GM19193 (cell line): Measurements from ENCODE around the gene RFESD.

Experiments
- POLR2A ChIP-seq: IDR thresholded peaks from 4 replicates; pipeline ENCODE4 v1.6.1; 2011; ENCODE audit not compliant: insufficient read depth, insufficient read length; ENCODE audit errors: extremely low read depth

The RFESD gene

DNA sequence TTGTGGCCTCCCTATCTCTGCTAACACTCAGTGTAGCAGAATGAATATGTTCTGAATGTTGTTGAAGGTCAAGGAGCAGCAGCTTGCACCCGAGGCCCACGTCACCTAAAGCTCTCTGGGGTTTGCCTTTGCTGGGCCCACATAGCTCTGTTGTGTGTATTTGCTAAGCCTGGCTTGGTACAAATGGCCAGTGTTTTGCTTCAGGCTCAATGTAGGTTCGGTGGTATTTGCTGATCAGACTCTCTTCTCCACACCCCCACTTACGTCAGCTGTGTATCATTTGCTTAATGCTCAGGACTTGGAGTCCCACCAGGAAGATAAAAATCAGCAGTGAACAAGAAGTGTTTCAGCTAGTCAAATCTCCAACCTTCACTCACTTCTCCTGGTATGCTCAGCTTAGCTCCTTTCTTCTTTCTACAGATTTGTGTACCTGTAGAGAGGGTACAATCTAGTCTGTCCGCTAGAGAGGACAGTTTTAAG is 4.8 kb upstream of the RFESD start:
- TF ChIP-seq POLR2A, result no peak

DNA sequence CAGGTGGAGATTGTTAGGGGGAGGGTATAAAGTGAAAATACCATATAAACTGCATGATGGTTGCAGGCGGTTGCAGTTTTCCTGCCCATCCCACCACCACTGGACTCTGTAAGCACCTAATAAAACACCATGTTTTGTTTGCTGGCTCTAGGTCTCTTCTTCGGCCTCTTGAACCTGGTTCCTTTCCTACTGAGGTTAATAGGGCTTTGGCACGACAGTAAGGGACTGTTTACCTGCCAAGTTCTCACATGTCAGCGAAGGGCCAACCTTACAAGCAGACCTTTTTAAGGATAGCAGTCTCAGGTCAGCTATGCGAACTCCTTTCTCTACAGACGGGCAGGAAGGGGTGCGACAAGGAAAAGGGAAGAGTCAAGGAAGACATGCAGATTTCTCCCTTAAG is 3.4 kb upstream of the RFESD start:
- no peak for TF ChIP-seq POLR2A

DNA sequence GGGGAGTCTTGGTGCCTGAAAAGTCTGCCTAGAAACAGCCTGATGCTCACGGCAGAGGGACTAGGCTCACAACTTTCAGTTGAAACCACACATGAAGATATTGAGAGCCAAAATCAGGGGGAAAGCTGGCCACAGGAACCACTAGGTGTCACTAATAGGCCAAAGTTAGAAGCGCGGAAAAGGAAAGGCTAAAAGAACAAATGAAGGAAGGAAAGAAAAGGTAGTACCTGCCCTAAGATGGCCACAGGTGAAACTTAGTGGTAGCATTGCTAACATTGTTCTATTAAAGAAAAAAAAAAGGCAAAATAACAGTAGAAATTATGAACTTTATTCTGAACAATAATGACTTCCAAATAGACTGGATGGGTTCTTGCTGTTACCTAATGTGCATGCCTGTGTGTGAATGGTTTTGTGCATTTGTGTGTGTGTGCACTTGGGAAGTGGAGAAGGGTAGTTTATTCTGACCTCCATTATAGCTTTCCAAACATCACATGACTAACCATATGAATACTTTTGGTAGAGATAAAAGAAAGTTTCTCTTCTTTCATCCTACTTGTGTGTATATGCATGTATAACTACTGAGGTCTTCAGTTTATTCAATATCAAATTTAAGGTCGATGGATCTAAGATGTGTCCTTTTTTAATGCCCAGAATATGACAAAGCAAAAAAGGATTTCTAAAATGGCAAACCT is 2.1 kb upstream of the RFESD start:
- no peak for TF ChIP-seq POLR2A

DNA sequence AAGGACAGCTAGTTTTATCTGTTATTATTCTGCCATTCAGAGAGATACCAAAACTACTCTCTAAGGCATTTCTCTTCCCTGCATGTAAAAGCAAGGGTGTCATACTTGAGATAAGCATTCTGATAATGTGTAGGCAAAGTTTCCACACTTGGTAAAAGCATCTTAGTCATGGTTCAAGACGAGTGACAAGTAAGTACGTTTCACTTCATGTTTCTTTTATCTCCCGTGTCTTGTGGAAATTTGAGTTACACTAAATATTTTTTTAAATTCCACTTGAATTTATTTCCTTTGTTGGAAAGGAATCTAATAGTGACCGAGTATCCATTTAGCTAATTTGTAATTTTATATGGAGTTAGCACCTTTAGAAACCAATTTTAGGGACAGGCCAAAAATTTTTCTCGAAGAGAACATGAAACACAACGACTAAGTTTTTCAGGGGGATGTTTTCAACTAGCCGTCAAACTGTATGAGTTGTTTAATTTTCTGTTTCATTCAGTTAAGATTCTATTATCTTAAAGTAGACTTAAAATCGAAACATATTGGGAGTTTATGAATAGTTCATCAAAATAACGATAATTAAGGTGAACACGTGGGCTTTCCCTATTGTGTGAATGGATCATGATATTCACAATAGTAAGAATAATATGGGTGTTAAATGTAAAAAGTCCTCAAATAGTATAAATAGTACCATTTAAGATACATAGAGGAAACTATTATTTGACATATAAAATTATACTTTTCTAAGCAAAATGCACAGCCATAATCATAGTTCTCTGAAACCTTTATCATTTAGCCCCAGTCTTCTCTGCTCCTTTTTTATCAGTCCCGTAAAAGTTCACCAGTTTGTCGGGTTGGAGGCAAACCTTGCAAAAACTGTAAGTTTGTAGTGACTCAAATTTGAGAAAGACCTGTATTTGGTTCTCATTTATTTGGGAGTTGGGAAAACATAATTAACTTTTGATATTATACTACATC is 1.6 kb downstream of the RFESD start:
- no peak for TF ChIP-seq POLR2A

DNA sequence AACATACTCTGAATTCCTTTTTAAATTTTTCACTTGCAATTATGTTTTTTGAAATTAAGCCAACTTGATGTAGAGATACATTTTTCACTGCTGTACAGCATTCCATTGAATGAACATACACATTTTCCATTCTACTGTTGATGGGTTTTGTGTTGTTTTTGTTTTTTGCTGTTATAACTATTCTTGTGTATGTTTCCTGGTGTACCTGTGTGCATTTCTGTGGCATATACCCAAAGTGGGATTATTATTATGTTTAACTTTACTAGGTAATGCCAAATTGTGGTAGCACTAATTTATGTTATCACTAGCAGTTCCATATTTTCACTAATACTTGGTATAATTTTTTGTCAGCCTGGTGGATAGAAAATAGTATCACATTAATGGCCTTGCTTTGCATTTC is 2.7 kb downstream of the RFESD start:
- TF ChIP-seq POLR2A, result no peak

DNA sequence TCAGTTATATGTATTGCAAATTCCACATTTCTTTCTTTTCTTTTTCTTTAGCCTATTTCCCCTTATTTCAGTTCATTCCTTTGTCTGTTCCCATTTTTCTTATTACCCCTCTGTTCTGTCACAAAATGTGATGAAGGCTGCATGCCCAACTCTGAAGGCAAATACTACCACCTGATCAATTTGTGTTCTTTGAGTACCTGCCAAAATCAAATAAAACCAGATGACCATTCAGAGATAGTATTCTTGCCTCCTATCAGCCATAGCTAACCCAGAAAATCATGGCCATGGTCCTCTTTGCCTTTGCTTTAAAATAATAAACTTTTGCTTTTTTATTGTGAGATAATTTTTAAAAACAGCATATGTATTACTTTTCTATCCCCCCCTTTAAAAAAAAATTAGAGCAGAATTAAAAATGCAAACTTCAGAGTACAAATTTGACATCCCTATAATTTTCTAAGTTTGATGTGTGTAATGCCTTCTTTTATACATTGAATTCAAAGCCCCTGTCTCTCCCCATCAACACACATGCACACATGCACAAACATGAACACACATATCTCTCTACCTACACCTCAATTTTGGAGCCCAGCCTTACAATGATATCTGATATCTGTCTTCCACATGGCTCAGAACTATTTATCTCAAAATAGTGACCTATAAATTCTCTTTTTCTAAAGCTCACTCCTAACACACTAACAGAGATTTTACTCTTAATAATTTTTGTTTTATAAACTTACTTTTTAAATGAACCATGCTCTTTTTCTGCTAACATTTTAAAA is 3.5 kb downstream of the RFESD start:
- TF ChIP-seq POLR2A, result no peak

DNA sequence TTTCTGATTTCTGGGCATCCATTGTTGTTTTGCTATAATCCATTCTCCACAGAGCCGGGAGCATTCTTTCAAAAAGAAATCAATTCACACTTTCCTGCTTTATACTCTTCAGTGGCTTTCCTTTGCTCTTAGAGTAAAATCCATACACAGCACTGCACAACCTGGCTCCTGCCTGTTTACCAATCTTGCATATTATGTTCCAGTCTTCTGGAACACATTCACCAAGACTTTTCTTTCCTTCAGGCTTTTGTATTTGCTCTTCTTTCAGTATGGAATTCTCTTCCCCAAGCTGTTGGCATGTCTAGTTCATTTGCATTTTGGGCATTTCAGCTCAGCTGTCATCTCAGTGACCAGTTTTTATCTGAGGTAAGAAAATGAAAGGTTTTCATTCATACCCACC is 6.3 kb downstream of the RFESD start:
- no peak for TF ChIP-seq POLR2A

DNA sequence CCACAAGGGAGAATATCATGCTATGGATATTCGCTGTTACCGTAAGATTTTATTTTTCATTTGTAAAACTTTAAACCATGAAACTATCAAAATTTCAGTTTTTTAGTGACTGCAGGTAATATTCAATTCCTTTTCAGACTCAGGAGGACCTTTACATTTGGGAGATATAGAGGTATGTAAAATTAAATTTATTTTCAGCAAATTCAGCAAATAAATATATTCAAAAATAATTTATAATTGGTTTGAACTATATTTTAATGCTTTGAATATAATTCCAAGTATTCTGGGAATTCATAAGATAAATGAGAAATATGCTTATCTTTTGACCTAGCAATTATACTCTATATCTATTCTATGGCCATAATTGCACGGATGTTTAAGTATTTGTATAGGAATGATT is 7.6 kb downstream of the RFESD start:
- no peak for TF ChIP-seq POLR2A

DNA sequence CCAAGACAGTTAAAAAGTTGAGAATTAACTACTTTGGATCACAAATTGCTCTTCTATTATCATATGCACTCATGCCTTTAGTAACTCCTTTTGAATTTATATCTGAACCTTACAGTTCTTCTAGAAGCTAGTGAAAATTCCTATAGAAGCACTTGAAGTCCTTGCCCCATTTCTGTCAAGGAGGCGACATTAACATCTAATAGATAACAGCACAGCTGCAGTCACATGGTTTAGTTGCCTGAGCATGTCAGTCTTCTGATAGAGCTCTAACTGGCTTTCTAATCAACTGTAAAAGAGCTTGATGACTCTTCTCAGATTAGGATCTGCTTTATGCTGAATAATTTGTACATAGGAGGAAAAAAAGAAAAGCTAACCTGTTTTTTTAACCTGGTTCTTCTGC is 9.0 kb downstream of the RFESD start:
- TF ChIP-seq POLR2A, result no peak

DNA sequence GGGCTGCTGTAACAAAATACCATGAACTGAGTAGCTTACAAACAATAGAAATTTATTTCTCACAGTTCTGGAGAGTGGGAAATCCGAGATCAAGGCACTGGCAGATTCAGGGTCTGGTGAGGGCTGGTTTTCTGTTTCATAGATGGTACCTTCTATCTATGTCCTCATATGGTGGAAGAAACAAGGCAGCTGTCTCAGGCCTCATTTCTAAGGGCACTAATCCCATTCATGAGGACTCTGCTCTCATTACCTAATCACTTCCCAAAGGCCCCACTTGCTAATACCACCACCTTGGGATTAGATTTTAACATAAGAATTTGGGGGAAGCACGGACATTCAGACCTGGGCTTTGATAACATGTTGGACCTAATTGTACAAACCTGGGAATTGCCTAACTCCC is 13.5 kb downstream of the RFESD start:
- no peak for TF ChIP-seq POLR2A

DNA sequence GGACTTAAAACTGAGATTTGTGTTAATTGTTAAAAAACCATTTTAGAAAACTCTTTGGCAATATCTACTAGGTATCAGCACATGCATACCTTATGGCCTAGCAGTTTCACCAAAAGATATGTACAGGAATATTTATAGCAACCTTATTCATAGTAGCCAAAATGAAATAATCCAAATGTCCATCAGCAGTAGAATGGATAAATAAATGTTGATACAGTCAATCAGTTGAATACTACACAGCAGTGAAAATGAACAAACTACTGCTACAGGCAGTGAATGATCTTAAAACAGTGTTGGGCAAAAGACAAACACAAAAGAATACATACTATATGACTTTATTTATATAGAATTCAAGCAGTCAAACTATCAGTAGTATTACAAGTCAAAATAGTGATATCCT is 16.4 kb downstream of the RFESD start:
- TF ChIP-seq POLR2A, result no peak

DNA sequence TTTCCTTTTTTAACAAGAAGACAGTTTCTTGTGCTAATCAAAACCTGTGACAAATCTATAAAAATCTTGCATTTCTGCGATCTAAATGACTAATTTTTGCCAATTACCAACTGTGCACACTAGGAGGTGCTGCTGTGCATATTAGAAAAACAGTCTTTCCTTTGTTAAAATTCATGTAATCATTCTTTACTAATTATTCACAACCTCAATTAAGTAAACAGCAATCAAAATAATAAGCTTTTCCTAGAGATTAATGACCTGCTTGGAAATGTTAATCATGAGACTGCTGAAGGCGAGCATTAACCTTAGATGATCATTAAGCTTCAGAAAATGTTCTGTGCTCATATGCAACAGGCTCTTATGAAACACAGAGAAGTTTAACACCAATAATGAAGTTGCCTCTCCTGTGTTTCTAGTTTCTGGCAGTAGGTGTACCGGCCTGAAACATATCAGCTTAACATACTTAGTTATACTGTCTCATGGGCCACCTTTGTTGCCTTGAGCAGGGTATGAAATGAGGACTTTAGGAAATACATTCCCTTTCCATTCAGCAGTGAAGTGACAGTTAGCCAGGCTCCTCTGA is 17.7 kb downstream of the RFESD start:
- TF ChIP-seq POLR2A, result no peak

DNA sequence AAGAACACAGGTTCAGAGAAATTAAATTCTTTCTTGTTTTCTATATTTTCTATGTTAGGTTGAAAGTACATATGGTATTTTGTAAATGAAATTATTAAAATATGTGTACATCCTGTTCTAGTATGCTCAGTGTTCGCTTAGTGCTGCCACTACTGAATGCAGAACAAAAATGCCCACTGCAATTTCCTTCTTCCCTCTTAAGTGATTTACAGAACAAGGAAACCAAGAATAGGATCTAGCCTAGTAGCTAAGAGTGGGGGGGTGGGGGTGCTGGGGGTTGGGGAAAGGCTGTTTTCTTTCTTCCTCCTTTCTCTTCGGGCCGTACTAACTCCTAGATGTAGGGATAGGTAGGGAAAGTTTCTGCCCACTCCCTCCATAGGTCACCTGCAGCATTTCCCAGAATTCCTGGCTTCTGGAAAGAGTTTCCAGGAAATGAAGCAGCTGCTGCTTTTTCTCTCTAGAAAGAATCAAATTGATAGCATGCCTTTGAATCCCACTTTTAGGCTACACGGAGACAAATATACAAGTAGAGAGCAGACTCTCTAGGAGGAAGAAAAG is 20.6 kb downstream of the RFESD start:
- no peak for TF ChIP-seq POLR2A

DNA sequence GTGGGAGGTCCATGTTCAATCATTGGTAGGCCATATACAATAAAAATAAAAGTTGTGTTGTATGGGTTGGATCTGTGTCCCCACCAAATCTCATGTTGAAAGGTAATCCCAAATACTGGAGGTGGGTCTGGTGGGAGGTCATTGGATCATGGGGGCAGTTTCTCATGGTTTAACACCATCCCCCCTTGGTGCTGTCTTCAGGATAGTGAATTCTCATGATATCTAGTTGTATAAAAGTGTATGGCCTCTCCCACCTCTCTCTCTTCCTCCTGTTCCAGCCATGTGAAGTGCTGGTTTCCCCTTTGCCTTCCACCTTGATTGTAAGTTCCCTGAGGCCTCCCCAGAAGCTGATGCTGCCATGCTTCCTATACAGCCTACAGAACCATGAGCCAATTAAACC is 21.1 kb downstream of the RFESD start:
- no peak for TF ChIP-seq POLR2A
